Measurements from ENCODE around the gene KCNIP4.

Gene KCNIP4

GRCh38 chr4:20847124-20847747 lies 1101.3 kb downstream of the KCNIP4 start:
- no peak for TF ChIP-seq CTCF (conservative IDR thresholded peaks at IDR 0.05; ENCODE audit: low read depth, low read length)
- no peak overlapping the region for H3K4me3 ChIP-seq (ENCODE audit: low read depth, low read length)
- no peak for DNase-seq (ENCODE audit: low read depth)

GRCh38 chr4:20844311-20844710 lies 1104.3 kb downstream of the KCNIP4 start:
- DNase-seq (ENCODE audit: low read depth) = no peak
- no peak overlapping the region for H3K4me3 ChIP-seq (ENCODE audit: low read depth, low read length)
- TF ChIP-seq CTCF (conservative IDR thresholded peaks at IDR 0.05; ENCODE audit: low read depth, low read length) = no peak

DNA sequence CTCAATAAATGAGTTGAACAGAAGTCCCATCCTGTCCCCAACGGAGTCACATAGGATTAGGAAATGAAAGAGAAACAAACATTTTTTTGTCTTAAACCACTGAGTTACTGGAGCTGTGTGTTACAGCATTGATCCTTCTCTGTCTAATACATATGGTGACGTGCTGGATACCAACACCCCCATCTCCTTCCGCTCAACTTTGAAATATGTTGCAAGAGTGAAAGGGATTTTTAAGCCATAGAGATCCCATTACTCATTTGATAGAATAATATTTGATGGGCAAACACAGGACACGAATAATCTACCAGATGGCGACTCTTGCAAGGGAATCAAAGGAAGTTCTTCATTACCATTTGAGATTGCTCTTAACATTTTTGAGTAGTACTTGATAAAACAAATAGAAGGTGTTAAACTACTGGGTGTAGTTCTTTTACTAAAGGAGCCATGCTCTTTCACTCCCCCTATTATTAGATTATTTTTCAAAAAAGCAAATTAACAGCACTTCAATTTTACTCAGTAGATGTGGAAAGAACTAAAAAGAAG lies 1107.9 kb downstream of the KCNIP4 start:
- H3K4me3 ChIP-seq (ENCODE audit: low read depth, low read length) = no peak overlapping the region
- no peak for TF ChIP-seq CTCF (conservative IDR thresholded peaks at IDR 0.05; ENCODE audit: low read depth, low read length)
- peak; percentile 35 for DNase-seq (ENCODE audit: low read depth)

GRCh38 chr4:20839957-20840356 lies 1108.6 kb downstream of the KCNIP4 start:
- TF ChIP-seq CTCF (conservative IDR thresholded peaks at IDR 0.05; ENCODE audit: low read depth, low read length) = no peak
- DNase-seq (ENCODE audit: low read depth) = peak; percentile 87
- no peak overlapping the region for H3K4me3 ChIP-seq (ENCODE audit: low read depth, low read length)

GRCh38 chr4:20838476-20838875 lies 1110.1 kb downstream of the KCNIP4 start:
- TF ChIP-seq CTCF (conservative IDR thresholded peaks at IDR 0.05; ENCODE audit: low read depth, low read length) = no peak
- no peak overlapping the region for H3K4me3 ChIP-seq (ENCODE audit: low read depth, low read length)
- no peak for DNase-seq (ENCODE audit: low read depth)

DNA sequence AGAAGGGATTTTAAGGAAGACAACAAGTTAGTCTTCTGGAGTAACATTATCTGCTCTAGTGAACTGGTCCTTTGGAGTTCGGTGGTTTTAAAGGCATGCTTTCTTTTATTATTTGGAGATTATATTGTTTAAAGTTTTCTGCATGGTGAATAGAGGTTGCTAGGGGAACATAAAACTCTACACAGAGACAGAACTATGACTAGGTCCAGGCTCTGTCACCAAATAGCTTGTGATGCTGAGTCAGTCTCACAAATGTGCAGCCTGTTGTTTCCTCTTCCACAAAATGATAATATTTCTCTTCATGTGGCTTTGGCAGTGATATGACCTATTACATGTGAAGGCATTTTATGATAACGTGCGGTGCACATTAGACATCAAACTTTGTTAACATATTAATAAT lies 1115.7 kb downstream of the KCNIP4 start:
- DNase-seq (ENCODE audit: low read depth) = peak; percentile 23
- TF ChIP-seq CTCF (conservative IDR thresholded peaks at IDR 0.05; ENCODE audit: low read depth, low read length) = no peak
- no peak overlapping the region for H3K4me3 ChIP-seq (ENCODE audit: low read depth, low read length)

GRCh38 chr4:20831746-20832145 lies 1116.8 kb downstream of the KCNIP4 start:
- H3K4me3 ChIP-seq (ENCODE audit: low read depth, low read length) = no peak overlapping the region
- no peak for DNase-seq (ENCODE audit: low read depth)
- TF ChIP-seq CTCF (conservative IDR thresholded peaks at IDR 0.05; ENCODE audit: low read depth, low read length) = no peak

Measured in choroid plexus epithelial cell (primary cell).